Activated CD4-positive, alpha-beta T cell treated with anti-CD3 and anti-CD28 coated beads, Interleukin-2, amount 50 U/mL, for 24 hours (primary cell): ENCODE results near the gene OR1B1.
"Not testable (repeated sequence)": the region's sequence is repeated elsewhere in the genome, so short reads cannot be mapped to it uniquely, and the experiment has no call there.

Experiments used
- DNase-seq, 2 donors: peaks; one replicate each; pipeline ENCODE4 v3.0.0-alpha.2; 2020; ENCODE audit warnings: low read depth in 1 of 2, low spot score in 1 of 2

The OR1B1 gene

GRCh38 chr9:122657527-122657926, at the start of gene OR1B1:
OR1B1 (minus strand) TSS chr9:122657627.
- no peak for DNase-seq

GRCh38 chr9:122695696-122696095, 38.3 kb upstream of the OR1B1 start:
- no peak for DNase-seq

GRCh38 chr9:122684851-122685250, 27.4 kb upstream of the OR1B1 start:
- DNase-seq, result no peak

GRCh38 chr9:122672481-122672880, 15.1 kb upstream of the OR1B1 start:
- no peak for DNase-seq

GRCh38 chr9:122661416-122661815, 4.0 kb upstream of the OR1B1 start, which contains the start of gene OR1L1:
OR1L1 (plus strand) TSS chr9:122661716; CDS start chr9:122661716, 0 bp downstream.
- DNase-seq, result no peak

GRCh38 chr9:122656378-122656777, 1.0 kb downstream of the OR1B1 start:
- no peak for DNase-seq

- no peak for DNase-seq
Observed at GRCh38 chr9:122642226-122642625, 15.2 kb downstream of the OR1B1 start.

GRCh38 chr9:122619996-122620395, 37.4 kb downstream of the OR1B1 start:
- no peak for DNase-seq

GRCh38 chr9:122614362-122614761, 43.1 kb downstream of the OR1B1 start, which contains the start of gene OR1Q1:
OR1Q1 (plus strand) TSS chr9:122614738; CDS start chr9:122614738, 0 bp downstream.
- DNase-seq, result no peak

- DNase-seq, result no peak
Observed at GRCh38 chr9:122609804-122610203, 47.6 kb downstream of the OR1B1 start.

GRCh38 chr9:122606587-122606986, 50.8 kb downstream of the OR1B1 start:
- DNase-seq, result no peak

- no peak for DNase-seq
Observed at GRCh38 chr9:122605691-122606090, 51.7 kb downstream of the OR1B1 start.

GRCh38 chr9:122583284-122583683, 74.1 kb downstream of the OR1B1 start, which contains the start of gene OR1L8:
OR1L8 (minus strand) TSS chr9:122583384; CDS start chr9:122568477, 14,907 bp downstream.
- DNase-seq, result not testable (repeated sequence)

GRCh38 chr9:122580360-122580759, 77.1 kb downstream of the OR1B1 start:
- no peak for DNase-seq

GRCh38 chr9:122579874-122580273, 77.6 kb downstream of the OR1B1 start:
- no peak for DNase-seq
